HG03575 (cell line): Measurements from ENCODE around the gene PRKCE.

Experiments used
- ATAC-seq: cut with Tn5 transposase; IDR thresholded peaks from one replicate; pipeline ENCODE4 v1.9.1; 2021; ENCODE audit not compliant: unreplicated experiment, insufficient number of reproducible peaks, low FRiP score; ENCODE audit errors: extremely low read depth

The PRKCE gene

GRCh38 chr2:45736757-45737704 is 85.6 kb downstream of the PRKCE start:
- no peak for ATAC-seq

GRCh38 chr2:45739796-45740485 is 88.5 kb downstream of the PRKCE start:
- no peak for ATAC-seq

- no peak for ATAC-seq
Observed at GRCh38 chr2:45741161-45741850, 89.8 kb downstream of the PRKCE start.

- ATAC-seq, result no peak
Observed at GRCh38 chr2:45743531-45744396, 92.3 kb downstream of the PRKCE start.

GRCh38 chr2:45745231-45745630 is 93.8 kb downstream of the PRKCE start:
- no peak for ATAC-seq

- ATAC-seq, result no peak
Observed at GRCh38 chr2:45746888-45747287, 95.4 kb downstream of the PRKCE start.

- no peak for ATAC-seq
Observed at GRCh38 chr2:45747363-45747762, 95.9 kb downstream of the PRKCE start.

- ATAC-seq, result no peak
Observed at GRCh38 chr2:45748239-45748638, 96.8 kb downstream of the PRKCE start.

GRCh38 chr2:45750001-45750400 is 98.5 kb downstream of the PRKCE start:
- no peak for ATAC-seq

- no peak for ATAC-seq
Observed at GRCh38 chr2:45750484-45750883, 99.0 kb downstream of the PRKCE start.

GRCh38 chr2:45753381-45753780 is 101.9 kb downstream of the PRKCE start:
- ATAC-seq, result no peak

- ATAC-seq, result no peak
Observed at GRCh38 chr2:45754131-45755010, 102.9 kb downstream of the PRKCE start.

GRCh38 chr2:45755585-45756335 is 104.3 kb downstream of the PRKCE start:
- ATAC-seq, result no peak

- no peak for ATAC-seq
Observed at GRCh38 chr2:45758018-45758417, 106.5 kb downstream of the PRKCE start.

GRCh38 chr2:45759310-45759851 is 107.9 kb downstream of the PRKCE start:
- ATAC-seq, result no peak

GRCh38 chr2:45761635-45762034 is 110.2 kb downstream of the PRKCE start:
- ATAC-seq, result no peak

- no peak for ATAC-seq
Observed at GRCh38 chr2:45763255-45763654, 111.8 kb downstream of the PRKCE start.
